MG63 (cell line): ENCODE results near the gene RORB. TPM values are rescaled to one million over a fixed set of nuclear protein-coding genes. Genes with fewer than 3 reads are reported as not detected.

Source experiments
- DNase-seq: peaks from one replicate; pipeline ENCODE4 v3.0.0-alpha.2; 2020
- H3K27me3 ChIP-seq: fragments of 250-450 bp; sonication (Bioruptor Pico); 2 replicates; pipeline ENCODE4 v1.5.1; 2020; ENCODE audit warnings: mild to moderate bottlenecking, moderate library complexity
- H3K36me3 ChIP-seq: fragments of 250-450 bp; sonication (Bioruptor Pico); 2 replicates; pipeline ENCODE4 v1.5.1; 2020; ENCODE audit warnings: mild to moderate bottlenecking, moderate library complexity
- H3K4me3 ChIP-seq: fragments of 250-450 bp; sonication (Bioruptor Pico); 2 replicates; pipeline ENCODE4 v1.5.1; 2020; ENCODE audit warnings: mild to moderate bottlenecking, moderate library complexity
- H3K9me3 ChIP-seq: fragments of 250-450 bp; sonication (Bioruptor Pico); 2 replicates; pipeline ENCODE4 v1.5.1; 2020; ENCODE audit warnings: mild to moderate bottlenecking, moderate library complexity
- total RNA-seq: library from RNA; depleted of rRNA; stranded (reverse); fragments of >200 nt; shearing (Covaris generic); gene quantifications from 2 replicates; pipeline ENCODE4 v1.2.3, GENCODE V29; 2014; ENCODE audit warnings: low replicate concordance

RORB gene
- total RNA-seq, 1 experiment from 2014 or later = not detected

DNA sequence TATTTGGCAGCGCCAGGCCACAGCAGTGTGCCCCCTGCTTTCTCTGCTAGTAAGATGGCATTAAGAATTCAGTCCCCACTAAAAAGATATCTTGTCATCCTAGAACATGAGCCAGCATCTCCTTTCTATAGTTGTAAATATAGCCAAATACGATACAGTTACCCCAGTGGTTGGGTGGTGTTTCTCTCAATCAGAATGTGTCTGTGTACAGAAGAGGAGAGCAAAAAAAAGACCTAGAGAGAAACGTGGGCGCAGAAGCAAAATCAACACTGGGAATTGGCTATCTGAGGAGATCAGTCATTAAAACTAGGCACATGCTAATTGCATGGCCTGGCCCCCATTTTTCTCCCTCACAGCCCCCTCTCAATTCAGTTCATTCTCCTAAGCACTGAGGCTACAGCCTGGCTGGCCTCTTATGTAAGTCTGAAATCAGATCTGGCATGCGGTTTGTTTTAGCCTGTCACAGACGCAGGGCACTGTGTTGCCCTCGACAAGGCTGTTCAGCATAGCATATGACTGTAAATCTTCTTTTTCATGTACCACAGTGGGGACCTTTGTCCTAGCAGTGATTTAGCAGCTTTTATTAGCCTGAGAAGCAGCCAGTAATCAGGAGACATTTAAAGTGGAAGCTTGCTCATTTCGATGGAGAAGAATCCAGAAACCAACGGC, 57.8 kb downstream of the RORB start:
- H3K4me3 ChIP-seq = no peak overlapping the region
- H3K36me3 ChIP-seq = no peaks in the 10 kb centered on the region
- no peak for DNase-seq
- H3K9me3 ChIP-seq = no peaks in the 10 kb centered on the region
- H3K27me3 ChIP-seq = no peaks in the 10 kb centered on the region

DNA sequence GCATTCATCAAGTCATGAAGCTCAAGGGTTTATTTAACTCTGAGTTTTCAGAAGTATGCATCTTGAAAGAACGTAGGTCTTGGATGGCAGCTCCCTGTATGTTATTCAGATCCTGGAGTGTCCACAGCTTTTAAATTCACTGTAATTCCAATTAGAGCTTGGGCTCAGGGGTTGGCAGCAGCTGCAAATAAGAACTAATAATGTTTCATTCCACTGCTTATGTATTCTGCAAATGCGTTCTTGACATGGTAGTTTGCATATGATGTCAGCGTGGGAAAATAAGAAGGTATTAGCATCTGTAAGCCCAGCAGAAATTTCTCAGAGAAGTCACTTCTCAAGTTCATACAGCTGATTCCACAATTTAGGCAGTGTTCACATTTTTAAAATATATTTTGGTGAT, 58.4 kb downstream of the RORB start:
- DNase-seq = no peak
- no peaks in the 10 kb centered on the region for H3K9me3 ChIP-seq
- H3K27me3 ChIP-seq = no peaks in the 10 kb centered on the region
- H3K36me3 ChIP-seq = no peaks in the 10 kb centered on the region
- no peak overlapping the region for H3K4me3 ChIP-seq

DNA sequence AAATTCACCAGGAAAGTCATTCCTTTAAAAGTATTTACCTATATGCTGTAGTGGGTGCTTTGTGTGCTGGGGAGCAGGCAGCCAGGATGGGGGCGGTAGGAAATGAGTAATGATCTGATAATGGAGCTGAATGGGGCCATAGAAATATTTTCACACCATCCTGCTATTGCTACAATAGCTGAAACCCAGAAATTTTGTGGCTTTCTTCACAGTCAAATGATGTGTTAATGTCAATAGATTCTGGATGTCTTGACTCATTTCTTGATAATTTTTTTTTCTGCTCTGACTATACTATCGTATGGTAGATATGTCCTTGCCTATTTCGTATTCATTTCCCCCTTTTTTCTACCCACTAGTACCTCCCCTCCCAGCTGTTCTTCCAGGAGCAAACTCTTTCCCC, 59.5 kb downstream of the RORB start:
- H3K4me3 ChIP-seq = no peak overlapping the region
- DNase-seq = no peak
- H3K9me3 ChIP-seq = no peaks in the 10 kb centered on the region
- H3K27me3 ChIP-seq = no peaks in the 10 kb centered on the region
- H3K36me3 ChIP-seq = no peaks in the 10 kb centered on the region

- Histone ChIP-seq H3K4me3 (no peak overlapping the region), H3K36me3 (no peaks in the 10 kb centered on the region), H3K27me3 (no peaks in the 10 kb centered on the region), H3K9me3 (no peaks in the 10 kb centered on the region)
- no peak for DNase-seq
Observed at GRCh38 chr9:74557571-74557970, 60.4 kb downstream of the RORB start.

- Histone ChIP-seq H3K27me3 (no peaks in the 10 kb centered on the region), H3K4me3 (no peak overlapping the region), H3K36me3 (no peaks in the 10 kb centered on the region), H3K9me3 (no peaks in the 10 kb centered on the region)
- DNase-seq = no peak
Observed at GRCh38 chr9:74562611-74563010, 65.5 kb downstream of the RORB start.

GRCh38 chr9:74570879-74571512, 73.9 kb downstream of the RORB start:
- no peak for DNase-seq
- Histone ChIP-seq H3K4me3 (no peak overlapping the region), H3K9me3 (no peaks in the 10 kb centered on the region), H3K27me3 (no peaks in the 10 kb centered on the region), H3K36me3 (no peaks in the 10 kb centered on the region)

GRCh38 chr9:74573640-74574191, 76.6 kb downstream of the RORB start:
- Histone ChIP-seq H3K9me3 (no peaks in the 10 kb centered on the region), H3K27me3 (no peaks in the 10 kb centered on the region), H3K4me3 (no peak overlapping the region), H3K36me3 (no peaks in the 10 kb centered on the region)
- DNase-seq = no peak

- no peak for DNase-seq
- Histone ChIP-seq H3K36me3 (no peaks in the 10 kb centered on the region), H3K9me3 (no peaks in the 10 kb centered on the region), H3K4me3 (no peak overlapping the region), H3K27me3 (no peaks in the 10 kb centered on the region)
Observed at GRCh38 chr9:74576176-74576575, 79.0 kb downstream of the RORB start.

DNA sequence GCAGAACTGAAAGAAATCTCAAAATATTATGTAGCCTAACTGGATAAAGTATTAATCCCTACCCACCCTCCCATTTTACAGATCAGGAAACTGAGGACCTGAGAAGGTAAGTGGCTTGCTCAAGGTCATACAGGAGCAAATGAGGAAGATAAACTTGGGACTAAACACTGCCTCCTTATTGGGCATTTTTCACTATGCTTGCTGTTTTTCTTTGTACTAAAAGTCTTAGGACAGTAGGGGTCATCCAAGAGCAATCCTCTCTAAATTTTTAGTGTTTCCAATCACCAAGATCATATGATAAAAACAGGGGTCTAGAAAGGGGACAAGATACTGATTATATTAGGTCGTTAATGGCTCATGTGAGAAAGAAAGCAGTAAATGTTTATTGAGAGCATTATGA, 80.8 kb downstream of the RORB start:
- no peaks in the 10 kb centered on the region for H3K36me3 ChIP-seq
- H3K9me3 ChIP-seq = no peaks in the 10 kb centered on the region
- H3K4me3 ChIP-seq = no peak overlapping the region
- DNase-seq = no peak
- no peaks in the 10 kb centered on the region for H3K27me3 ChIP-seq

DNA sequence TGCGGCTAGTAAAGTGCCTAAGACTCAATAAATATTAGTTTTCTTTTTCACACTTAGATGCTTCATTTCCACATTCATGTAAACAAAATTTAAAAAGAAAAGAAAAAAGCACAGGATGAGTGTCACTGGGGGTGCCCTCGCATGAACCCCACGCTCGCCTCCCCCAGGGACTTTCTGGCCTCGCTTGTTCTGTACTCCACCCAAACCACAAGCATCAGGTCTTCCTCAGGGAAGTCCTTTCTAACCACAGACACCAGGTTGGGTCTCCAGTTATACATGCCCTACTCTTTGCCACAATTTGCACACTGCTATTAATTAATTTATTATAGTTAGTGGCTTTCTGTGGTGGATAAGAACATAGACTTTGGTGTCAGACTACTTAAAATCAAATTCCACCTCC, 92.4 kb downstream of the RORB start:
- no peaks in the 10 kb centered on the region for H3K27me3 ChIP-seq
- no peak overlapping the region for H3K4me3 ChIP-seq
- DNase-seq = no peak
- no peaks in the 10 kb centered on the region for H3K36me3 ChIP-seq
- H3K9me3 ChIP-seq = no peaks in the 10 kb centered on the region

- Histone ChIP-seq H3K4me3 (no peak overlapping the region), H3K9me3 (no peaks in the 10 kb centered on the region), H3K27me3 (no peaks in the 10 kb centered on the region), H3K36me3 (no peaks in the 10 kb centered on the region)
- no peak for DNase-seq
Observed at GRCh38 chr9:74595286-74595685, 98.2 kb downstream of the RORB start.

- H3K9me3 ChIP-seq = no peaks in the 10 kb centered on the region
- no peak overlapping the region for H3K4me3 ChIP-seq
- no peaks in the 10 kb centered on the region for H3K27me3 ChIP-seq
- H3K36me3 ChIP-seq = no peaks in the 10 kb centered on the region
- DNase-seq = no peak
Observed at GRCh38 chr9:74598874-74599273, 101.7 kb downstream of the RORB start.

DNA sequence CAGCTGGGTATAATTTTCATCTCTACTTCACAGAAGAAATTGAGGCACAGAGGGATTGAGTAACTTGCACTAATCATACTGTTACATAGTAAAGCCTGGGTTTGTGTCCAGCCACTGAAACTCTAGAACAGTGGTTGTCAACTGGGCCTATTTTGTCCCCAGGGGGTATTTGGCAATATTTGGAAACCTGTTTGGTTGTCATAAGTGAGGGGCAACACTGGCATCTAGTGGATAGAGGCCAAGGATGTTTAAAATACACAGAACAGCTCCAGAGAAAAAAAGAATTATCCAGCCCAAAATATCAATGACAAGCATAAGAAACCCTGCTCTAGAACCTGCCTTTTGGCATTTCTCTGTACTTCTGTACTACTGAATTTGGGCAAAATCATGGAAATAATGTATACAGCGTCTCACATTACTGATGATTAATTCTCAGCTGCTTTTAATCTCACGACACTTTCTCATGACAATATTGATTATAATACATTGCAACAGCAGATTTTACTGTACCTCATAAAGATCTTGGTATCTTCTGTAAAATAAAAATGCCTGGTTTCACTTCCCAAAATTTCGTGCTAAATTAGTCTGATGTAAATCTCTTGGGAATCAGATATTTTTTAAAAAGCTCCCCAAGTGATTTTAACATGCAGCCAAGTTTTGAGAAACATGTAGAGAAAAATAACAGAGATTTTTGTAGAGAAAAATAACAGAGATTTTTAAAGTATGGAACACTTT, 112.7 kb downstream of the RORB start:
- no peaks in the 10 kb centered on the region for H3K9me3 ChIP-seq
- DNase-seq = no peak
- no peak overlapping the region for H3K4me3 ChIP-seq
- H3K36me3 ChIP-seq = no peaks in the 10 kb centered on the region
- H3K27me3 ChIP-seq = no peaks in the 10 kb centered on the region

DNA sequence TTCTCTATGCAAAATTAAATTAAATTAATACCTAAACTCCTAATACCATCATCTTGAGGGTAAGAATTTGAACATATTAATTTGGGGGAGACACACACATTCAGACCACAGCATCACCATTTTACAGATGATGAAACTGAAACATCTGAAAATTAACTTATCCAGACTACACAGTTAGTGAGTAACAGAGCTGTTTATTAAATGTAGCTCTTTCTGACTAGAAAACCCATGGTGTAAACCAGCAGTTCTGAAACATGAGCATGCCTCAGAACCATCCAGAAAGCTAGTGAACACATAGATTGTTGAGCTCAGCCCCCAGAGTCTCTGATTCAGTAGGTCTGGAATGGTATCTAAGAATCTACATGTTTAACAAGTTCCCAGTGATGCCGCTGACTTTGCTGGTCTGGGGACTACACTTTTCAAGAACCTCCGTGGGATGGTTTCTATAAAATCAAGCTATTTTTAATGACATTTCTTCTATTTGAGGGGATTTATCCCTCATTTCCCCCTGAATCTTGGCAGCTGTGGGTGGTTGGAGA, 113.5 kb downstream of the RORB start:
- no peak for DNase-seq
- no peak overlapping the region for H3K4me3 ChIP-seq
- H3K9me3 ChIP-seq = no peaks in the 10 kb centered on the region
- H3K36me3 ChIP-seq = no peaks in the 10 kb centered on the region
- no peaks in the 10 kb centered on the region for H3K27me3 ChIP-seq

DNA sequence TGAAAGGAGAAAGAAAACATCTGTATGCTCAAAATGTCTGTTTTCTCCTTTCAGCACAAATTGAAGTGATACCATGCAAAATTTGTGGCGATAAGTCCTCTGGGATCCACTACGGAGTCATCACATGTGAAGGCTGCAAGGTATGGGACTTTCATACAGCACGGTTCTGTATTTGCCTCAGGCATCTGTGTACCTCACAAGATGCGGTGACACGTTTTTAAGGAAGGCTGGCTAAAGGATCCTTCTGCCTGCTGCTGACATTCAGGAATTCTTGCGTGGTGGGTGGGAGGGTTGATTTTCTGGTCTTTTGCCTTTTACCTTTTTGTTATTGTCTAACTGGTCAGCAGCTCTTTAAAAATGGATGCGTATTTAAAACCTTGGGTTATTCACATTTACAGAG, 133.1 kb downstream of the RORB start:
- Histone ChIP-seq H3K36me3 (no peaks in the 10 kb centered on the region), H3K27me3 (no peaks in the 10 kb centered on the region), H3K4me3 (no peak overlapping the region), H3K9me3 (no peaks in the 10 kb centered on the region)
- DNase-seq = no peak

GRCh38 chr9:74639112-74639511, 142.0 kb downstream of the RORB start:
- no peak overlapping the region for H3K4me3 ChIP-seq
- H3K9me3 ChIP-seq = no peaks in the 10 kb centered on the region
- no peaks in the 10 kb centered on the region for H3K27me3 ChIP-seq
- no peaks in the 10 kb centered on the region for H3K36me3 ChIP-seq
- no peak for DNase-seq

DNA sequence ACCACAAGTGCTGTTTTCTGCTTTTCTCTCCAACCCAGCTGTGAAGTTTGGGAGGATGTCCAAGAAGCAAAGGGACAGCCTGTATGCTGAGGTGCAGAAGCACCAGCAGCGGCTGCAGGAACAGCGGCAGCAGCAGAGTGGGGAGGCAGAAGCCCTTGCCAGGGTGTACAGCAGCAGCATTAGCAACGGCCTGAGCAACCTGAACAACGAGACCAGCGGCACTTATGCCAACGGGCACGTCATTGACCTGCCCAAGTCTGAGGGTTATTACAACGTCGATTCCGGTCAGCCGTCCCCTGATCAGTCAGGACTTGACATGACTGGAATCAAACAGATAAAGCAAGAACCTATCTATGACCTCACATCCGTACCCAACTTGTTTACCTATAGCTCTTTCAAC, 145.2 kb downstream of the RORB start:
- DNase-seq = no peak
- no peaks in the 10 kb centered on the region for H3K9me3 ChIP-seq
- no peak overlapping the region for H3K4me3 ChIP-seq
- H3K27me3 ChIP-seq = no peaks in the 10 kb centered on the region
- H3K36me3 ChIP-seq = no peaks in the 10 kb centered on the region
